B cell (primary cell): Measurements from ENCODE around the gene AFF3.

Experiments used
- CTCF ChIP-seq: fragments of 200-600 bp; IDR thresholded peaks from one replicate; pipeline ENCODE4 v1.8.0; 2022; ENCODE audit warnings: antibody characterized with exemption, mild to moderate bottlenecking
- EZH2 ChIP-seq: IDR thresholded peaks from 2 replicates; pipeline ENCODE4 v1.6.1; 2012; ENCODE audit warnings: borderline replicate concordance, low read depth, mild to moderate bottlenecking, moderate library complexity, low read length; ENCODE audit not compliant: insufficient read depth, poor library complexity, severe bottlenecking

- TF ChIP-seq CTCF (no peak), EZH2 (no peak)
These were observed 333.0 kb downstream of the AFF3 start for GRCh38 chr2:99809259-99809900.
